Gastrocnemius medialis (tissue), 4 donors: ENCODE data around the gene ZDHHC1. TPM values are rescaled to one million over a fixed set of nuclear protein-coding genes. Genes with fewer than 3 reads are reported as not detected.
A peak's percentile ranks its signal among the peaks of the same experiment; 100 is the strongest.

ENCODE experiments used
- ATAC-seq, 2 donors: fragments of 150-250 bp; one replicate each; pipeline ENCODE4 v1.9.1; 2016
- DNase-seq, 2 donors: peaks; one replicate each; pipeline ENCODE4 v3.0.0-alpha.2; 2019
- H3K27ac ChIP-seq, 4 donors: fragments of 200-600 bp; sonication (generic); 1 replicate in 1 of 4; 2 replicates in 3 of 4; pipeline ENCODE4 v1.5.1; 2016 to 2018; ENCODE audit warnings: mild to moderate bottlenecking in 2 of 4, moderate library complexity in 1 of 4
- H3K27me3 ChIP-seq, 3 donors: fragments of 200-600 bp; sonication (generic) in 2 of 3; 1 replicate in 1 of 3; 2 replicates in 2 of 3; pipeline versions ENCODE4 v1.5.1 to v1.6.0; 2016 to 2019; ENCODE audit warnings: mild to moderate bottlenecking in 1 of 3, moderate library complexity in 1 of 3
- H3K36me3 ChIP-seq, 2 donors: fragments of 200-600 bp; sonication (generic) in 1 of 2; one replicate each; pipeline ENCODE4 v1.5.1; 2017 to 2018
- H3K4me1 ChIP-seq, 2 donors: fragments of 200-600 bp; sonication (generic) in 1 of 2; one replicate each; pipeline ENCODE4 v1.5.1; 2016 to 2017; ENCODE audit warnings: mild to moderate bottlenecking in 2 of 2
- H3K4me3 ChIP-seq, 4 donors: fragments of 200-600 bp; sonication (generic) in 3 of 4; 1 replicate in 1 of 4; 2 replicates in 3 of 4; pipeline ENCODE4 v1.5.1; 2016 to 2019; ENCODE audit warnings: mild to moderate bottlenecking in 2 of 4
- H3K9me3 ChIP-seq, 3 donors: fragments of 200-600 bp; sonication (generic) in 2 of 3; 1 replicate in 1 of 3; 2 replicates in 2 of 3; pipeline ENCODE4 v1.5.1; 2016 to 2019
- CTCF ChIP-seq, 5 experiments: fragments of 450-650 bp in 3 of 5; fragments of 200-600 bp in 2 of 5; sonication (generic) in 2 of 5; IDR thresholded peaks in 4 of 5; conservative IDR thresholded peaks in 1 of 5; 1 replicate in 4 of 5; 2 replicates in 1 of 5; pipeline ENCODE4 v1.5.1; 2016 to 2019; ENCODE audit warnings: antibody characterized with exemption in 5 of 5, mild to moderate bottlenecking in 3 of 5, moderate library complexity in 3 of 5
- POLR2A ChIP-seq, 2 donors: fragments of 450-650 bp; IDR thresholded peaks; one replicate each; pipeline ENCODE4 v1.6.1; 2017; ENCODE audit warnings: antibody characterized with exemption in 2 of 2, mild to moderate bottlenecking in 2 of 2, moderate library complexity in 2 of 2
- in situ Hi-C, 4 donors: fragments of 200-750 bp; cut with MboI; loops; one replicate each; pipeline versions ENCODE4 v1.15.0 to v1.8.0; 2017; ENCODE audit warnings: low sequenced_read_pairs in 4 of 4
- intact Hi-C: fragments of 100-400 bp; cut with DNase I; formaldehyde crosslinking; loops from one replicate; pipeline ENCODE4 v1.15.1; 2023; ENCODE audit warnings: low total_unique reads
- total RNA-seq, 4 donors: library from RNA; depleted of rRNA; stranded (reverse); fragments of >200 nt; gene quantifications; one replicate each; pipeline versions ENCODE4 v1.1.0 to v1.2.3, GENCODE V29; 2016

ZDHHC1 gene
- total RNA-seq, 4 donors from 2014 or later = 4.4 to 11.0 (median 8.9) TPM

GRCh38 chr16:67425061-67425460, 8.8 kb upstream of the ZDHHC1 start:
- TF ChIP-seq POLR2A (IDR thresholded peaks at IDR 0.05) = no peak
- TF ChIP-seq CTCF (IDR thresholded peaks at IDR 0.05 in 4 of 5, conservative IDR thresholded peaks at IDR 0.05 in 1 of 5) = no peak
- H3K36me3 ChIP-seq = no peaks in the 10 kb centered on the region
- intact Hi-C loops (loop anchor here (5.0 kb wide), 1 partner anchor 97 kb away; no protein-coding TSS in a partner anchor), in situ Hi-C loops (no loop called here)
- H3K27ac ChIP-seq = no peak overlapping the region
- H3K27me3 ChIP-seq = peaks cover 0 to 3% (median 0%) of the 10 kb centered on the region in 3 donors
- ATAC-seq = no peak
- no peaks in the 10 kb centered on the region for H3K9me3 ChIP-seq
- DNase-seq = no peak
- peaks cover 0 to 3% of the 10 kb centered on the region in 2 donors for H3K4me1 ChIP-seq
- H3K4me3 ChIP-seq = no peak overlapping the region

DNA sequence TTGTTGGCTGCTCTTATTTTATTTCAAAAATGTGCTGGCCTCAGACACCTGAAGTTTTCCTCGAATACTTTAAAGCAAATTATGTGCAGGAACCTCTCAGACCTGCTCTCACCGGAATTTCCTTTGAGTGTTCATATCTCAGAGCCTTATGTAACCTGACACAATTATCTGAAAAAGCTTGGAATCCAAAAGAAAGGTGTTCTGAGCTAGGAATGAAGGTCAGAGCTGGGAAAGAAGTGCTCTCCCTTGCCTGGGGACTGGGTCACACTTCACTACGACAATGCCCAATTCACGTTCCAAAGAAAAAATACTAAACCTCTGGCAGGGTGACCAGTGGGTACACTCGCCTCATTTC, 8.0 kb upstream of the ZDHHC1 start:
- Histone ChIP-seq H3K4me3 (no peak overlapping the region), H3K27me3 (no peaks in the 10 kb centered on the region), H3K4me1 (peaks cover 0 to 3% of the 10 kb centered on the region in 2 donors), H3K36me3 (no peaks in the 10 kb centered on the region), H3K9me3 (no peaks in the 10 kb centered on the region), H3K27ac (no peak overlapping the region)
- DNase-seq (no peak), ATAC-seq (no peak)
- intact Hi-C loops = no loop called here
- in situ Hi-C loops = no loop called here
- TF ChIP-seq CTCF (IDR thresholded peaks at IDR 0.05 in 4 of 5, conservative IDR thresholded peaks at IDR 0.05 in 1 of 5) = no peak
- TF ChIP-seq POLR2A (IDR thresholded peaks at IDR 0.05) = no peak

GRCh38 chr16:67423611-67424260, 7.5 kb upstream of the ZDHHC1 start:
- in situ Hi-C loops (no loop called here), intact Hi-C loops (no loop called here)
- no peaks in the 10 kb centered on the region for H3K9me3 ChIP-seq
- H3K36me3 ChIP-seq = no peaks in the 10 kb centered on the region
- DNase-seq (no peak), ATAC-seq (peak in 1 of 2 donors; percentile 81)
- H3K27ac ChIP-seq = peak overlapping the region in 1 of 4 donors; percentile 30
- no peaks in the 10 kb centered on the region for H3K27me3 ChIP-seq
- H3K4me1 ChIP-seq = peaks cover 0 to 3% of the 10 kb centered on the region in 2 donors
- TF ChIP-seq POLR2A (IDR thresholded peaks at IDR 0.05) (no peak), CTCF (IDR thresholded peaks at IDR 0.05 in 4 of 5, conservative IDR thresholded peaks at IDR 0.05 in 1 of 5) (no peak)
- no peak overlapping the region for H3K4me3 ChIP-seq

- Histone ChIP-seq H3K36me3 (no peaks in the 10 kb centered on the region), H3K4me3 (no peak overlapping the region), H3K4me1 (no peaks in the 10 kb centered on the region), H3K27me3 (no peaks in the 10 kb centered on the region), H3K27ac (no peak overlapping the region), H3K9me3 (no peaks in the 10 kb centered on the region)
- DNase-seq = no peak
- in situ Hi-C loops = no loop called here
- no peak for ATAC-seq
- intact Hi-C loops = no loop called here
- no peak for TF ChIP-seq CTCF (IDR thresholded peaks at IDR 0.05 in 4 of 5, conservative IDR thresholded peaks at IDR 0.05 in 1 of 5)
These were observed 6.7 kb upstream of the ZDHHC1 start for GRCh38 chr16:67423015-67423414.

DNA sequence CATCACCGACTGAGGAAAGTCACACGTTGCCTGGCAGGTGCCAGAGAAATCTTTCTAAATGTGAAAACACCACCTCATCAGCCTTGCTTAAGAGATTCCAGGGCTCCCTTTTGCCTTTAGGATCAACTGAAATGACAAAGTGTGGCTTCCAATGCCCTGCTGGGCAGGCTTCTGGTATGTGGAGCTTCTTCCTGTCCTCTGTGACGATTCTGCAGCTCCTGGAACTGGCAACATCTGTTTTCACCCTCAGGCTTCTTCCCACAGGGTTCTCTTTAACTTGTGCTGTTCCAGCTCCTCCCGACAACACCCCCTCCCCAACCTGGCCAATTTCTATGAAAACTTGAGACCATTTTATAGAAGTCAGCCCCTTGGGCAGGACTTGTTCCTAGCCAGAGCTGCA, 4.8 kb upstream of the ZDHHC1 start:
- Histone ChIP-seq H3K36me3 (no peaks in the 10 kb centered on the region), H3K27me3 (no peaks in the 10 kb centered on the region), H3K27ac (no peak overlapping the region), H3K4me1 (no peaks in the 10 kb centered on the region), H3K4me3 (no peak overlapping the region), H3K9me3 (no peaks in the 10 kb centered on the region)
- intact Hi-C loops = no loop called here
- ATAC-seq = no peak
- in situ Hi-C loops = no loop called here
- TF ChIP-seq CTCF (IDR thresholded peaks at IDR 0.05 in 4 of 5, conservative IDR thresholded peaks at IDR 0.05 in 1 of 5) (no peak), POLR2A (IDR thresholded peaks at IDR 0.05) (no peak)
- no peak for DNase-seq
